Kasumi-1 (cell line): ENCODE data around the gene CYB561D2.

ENCODE experiments used
- DNase-seq, 2 experiments: peaks; one replicate each; lab custom pipeline; 2025; lab: John Stamatoyannopoulos, UW

Gene CYB561D2

GRCh38 chr3:50365080-50365841 is 14.6 kb downstream of the CYB561D2 start:
- DNase-seq: no peak

GRCh38 chr3:50365842-50366220 is 15.2 kb downstream of the CYB561D2 start:
- no peak for DNase-seq

GRCh38 chr3:50369012-50369670 is 18.5 kb downstream of the CYB561D2 start:
- no peak for DNase-seq

GRCh38 chr3:50370594-50370993 is 19.9 kb downstream of the CYB561D2 start:
- DNase-seq: peak; percentile 46 to 61

- DNase-seq: no peak
These were observed 20.5 kb downstream of the CYB561D2 start for GRCh38 chr3:50371133-50371685.

- no peak for DNase-seq
These were observed 21.7 kb downstream of the CYB561D2 start for GRCh38 chr3:50372349-50372748.

- DNase-seq: no peak
These were observed 22.7 kb downstream of the CYB561D2 start for GRCh38 chr3:50373146-50374051.

- no peak for DNase-seq
These were observed 23.9 kb downstream of the CYB561D2 start for GRCh38 chr3:50374363-50375257.

- DNase-seq: no peak
These were observed 24.7 kb downstream of the CYB561D2 start for GRCh38 chr3:50375258-50375931.

- DNase-seq: no peak
These were observed 27.4 kb downstream of the CYB561D2 start for GRCh38 chr3:50378024-50378423.

- DNase-seq: no peak
These were observed 28.1 kb downstream of the CYB561D2 start for GRCh38 chr3:50378757-50379156.

- no peak for DNase-seq
These were observed 29.9 kb downstream of the CYB561D2 start for GRCh38 chr3:50380405-50381085.

GRCh38 chr3:50381383-50381782 is 30.7 kb downstream of the CYB561D2 start:
- DNase-seq: no peak

- DNase-seq: no peak
These were observed 32.1 kb downstream of the CYB561D2 start for GRCh38 chr3:50382722-50383121.

- no peak for DNase-seq
These were observed 33.1 kb downstream of the CYB561D2 start for GRCh38 chr3:50383750-50384149.

GRCh38 chr3:50385754-50386153 is 35.1 kb downstream of the CYB561D2 start:
- DNase-seq: no peak

- peak in 1 of 2 experiments; percentile 9 for DNase-seq
These were observed 37.5 kb downstream of the CYB561D2 start for GRCh38 chr3:50388016-50388719.

GRCh38 chr3:50388720-50389413 is 38.2 kb downstream of the CYB561D2 start:
- DNase-seq: no peak

- no peak for DNase-seq
These were observed 38.7 kb downstream of the CYB561D2 start for GRCh38 chr3:50389414-50389767.
